Activated CD4-positive, alpha-beta T cell treated with anti-CD3 and anti-CD28 coated beads for 36 hours (primary cell): ENCODE results near the gene PRKRIP1. TPM values are rescaled to one million over a fixed set of nuclear protein-coding genes. Genes with fewer than 3 reads are reported as not detected.
"Not testable (repeated sequence)": the region's sequence is repeated elsewhere in the genome, so short reads cannot be mapped to it uniquely, and the experiment has no call there.

Experiments
- ATAC-seq: fragments of 200-7000 bp; cut with Tn5 transposase; one replicate; pipeline ENCODE4 v1.10.0; 2021; ENCODE audit warnings: mild to moderate bottlenecking, moderate library complexity
- CTCF ChIA-PET: fragments of 350-600 bp; sonication (Branson Sonifier 250); formaldehyde crosslinking; loops from one replicate; lab custom pipeline; 2021; ENCODE audit warnings: antibody characterized with exemption; lab: Charles Lee
- POLR2A ChIA-PET: fragments of 350-600 bp; sonication (Branson Sonifier 250); formaldehyde crosslinking; loops from one replicate; lab custom pipeline; 2021; ENCODE audit warnings: antibody characterized with exemption, inconsistent platforms; lab: Charles Lee
- DNase-seq: peaks from one replicate; pipeline ENCODE4 v3.0.0-alpha.2; 2020
- H3K27ac Mint-ChIP-seq: one replicate; pipeline ENCODE4 v1.8.0; 2021; ENCODE audit warnings: mixed read lengths
- H3K27me3 Mint-ChIP-seq: one replicate; pipeline ENCODE4 v1.8.0; 2021; ENCODE audit warnings: mixed read lengths
- H3K36me3 Mint-ChIP-seq: one replicate; pipeline ENCODE4 v1.8.0; 2021; ENCODE audit warnings: low read depth, mixed read lengths
- H3K4me1 Mint-ChIP-seq: one replicate; pipeline ENCODE4 v1.8.0; 2021; ENCODE audit warnings: mixed read lengths
- H3K4me3 Mint-ChIP-seq: one replicate; pipeline ENCODE4 v1.8.0; 2021; ENCODE audit warnings: mild to moderate bottlenecking, moderate library complexity, mixed read lengths
- H3K9me3 Mint-ChIP-seq: one replicate; pipeline ENCODE4 v1.8.0; 2021; ENCODE audit warnings: low read depth, mixed read lengths
- intact Hi-C, 2 experiments: fragments of 100-400 bp; cut with DNase I in 1 of 2; cut with micrococcal nuclease in 1 of 2; formaldehyde crosslinking; loops; one replicate each; pipeline versions ENCODE4 v1.14.2 to v1.15.1; 2022 to 2024; cut with DNase I, micrococcal nuclease
- total RNA-seq, 2 experiments: library from RNA; stranded (reverse); gene quantifications; one replicate each; pipeline ENCODE4 v1.2.3, GENCODE V29; 2021

Gene PRKRIP1, protein sequence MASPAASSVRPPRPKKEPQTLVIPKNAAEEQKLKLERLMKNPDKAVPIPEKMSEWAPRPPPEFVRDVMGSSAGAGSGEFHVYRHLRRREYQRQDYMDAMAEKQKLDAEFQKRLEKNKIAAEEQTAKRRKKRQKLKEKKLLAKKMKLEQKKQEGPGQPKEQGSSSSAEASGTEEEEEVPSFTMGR
- 10 to 100 TPM; 26.2 to 31.4 TPM for total RNA-seq

DNA sequence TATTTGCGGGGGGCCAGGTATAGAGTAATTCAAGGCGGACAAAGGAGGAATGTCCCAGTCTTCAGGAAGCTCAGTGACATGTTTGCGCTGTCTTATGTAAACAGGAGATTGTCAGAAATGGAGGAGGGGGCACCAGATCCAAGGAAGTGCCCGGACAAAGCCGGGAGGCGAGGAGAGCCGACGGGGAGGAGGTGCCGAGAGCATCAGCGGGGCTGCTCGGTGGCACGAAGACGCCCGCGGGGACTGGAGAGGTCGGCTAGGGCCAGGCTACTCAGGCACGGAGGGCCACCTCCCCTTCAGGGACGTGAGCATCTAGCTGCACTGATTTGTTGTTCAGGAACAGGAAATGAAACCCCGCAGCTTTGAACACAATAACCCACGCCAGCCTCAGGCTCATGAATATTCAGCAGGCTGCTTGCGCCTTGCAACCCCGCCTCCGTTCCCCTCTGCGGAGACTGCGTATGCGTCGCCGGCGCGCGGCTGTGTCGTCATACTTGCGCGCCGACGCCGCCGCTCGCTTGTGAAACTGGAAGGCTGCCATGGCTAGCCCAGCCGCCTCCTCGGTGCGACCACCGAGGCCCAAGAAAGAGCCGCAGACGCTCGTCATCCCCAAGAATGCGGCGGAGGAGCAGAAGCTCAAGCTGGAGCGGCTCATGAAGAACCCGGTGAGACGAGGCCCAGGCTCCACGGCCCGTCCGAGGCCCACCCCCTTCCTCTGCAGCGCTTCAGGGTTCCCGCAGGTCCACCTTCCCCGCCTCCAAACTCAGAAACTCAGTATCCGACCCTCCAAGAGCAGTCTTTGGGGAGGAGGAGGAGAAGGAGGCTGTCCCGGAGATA, at the start of gene PRKRIP1:
Gene PRKRIP1, plus strand, starts transcription at position 491 of the 837 bp plus-strand sequence. Its CDS starts 49 bp downstream, at position 540.
- H3K9me3 Mint-ChIP-seq: no peaks in the 10 kb centered on the region
- H3K4me1 Mint-ChIP-seq: peaks cover 19% of the 10 kb centered on the region
- peak within 1 kb of the TSS; percentile 93 for H3K4me3 Mint-ChIP-seq
- intact Hi-C loops: loop anchor here (1.0 to 5.0 kb wide), 6 partner anchors 33 to 109 kb away; partner anchors contain the start of genes ORAI2 (in 2 of the 2), ALKBH4 (in 1 of the 2), LRWD1 (in 1 of the 2) and SH2B2 (in 1 of the 2)
- POLR2A ChIA-PET: interaction anchor here (0.8 to 1.6 kb wide), 3 partner anchors 9 to 33 kb away, joined by 3 to 12 read pairs (median 4); no protein-coding TSS in a partner anchor
- CTCF ChIA-PET: interaction anchor here (0.7 to 1.6 kb wide), 7 partner anchors 10 to 554 kb away, joined by 3 to 6 read pairs (median 3); no protein-coding TSS in a partner anchor
- H3K27me3 Mint-ChIP-seq: no peaks in the 10 kb centered on the region
- ATAC-seq (peak; percentile 97), DNase-seq (peak; percentile 91)
- H3K36me3 Mint-ChIP-seq: peaks cover 41% of the 10 kb centered on the region
- peak within 1 kb of the TSS; percentile 93 for H3K27ac Mint-ChIP-seq

DNA sequence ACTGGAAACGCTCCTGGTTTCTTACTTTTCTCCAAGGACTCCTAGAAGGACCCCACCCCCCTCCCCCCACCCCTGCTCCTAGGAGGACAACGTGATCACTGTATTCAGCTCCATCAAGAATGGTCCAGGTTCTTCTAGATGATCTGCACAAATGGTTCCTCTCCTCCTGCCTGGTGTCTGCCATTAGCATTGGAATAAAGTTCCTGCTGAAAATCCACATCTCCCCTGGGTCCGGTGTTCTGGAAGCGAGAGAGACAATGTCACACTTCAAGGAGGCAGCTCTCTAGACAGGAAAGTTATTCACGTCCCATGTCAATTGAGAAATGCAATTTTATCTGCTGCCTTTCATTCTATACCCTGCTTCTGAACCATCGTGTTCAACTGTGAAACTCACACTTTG, 49.2 kb upstream of the PRKRIP1 start:
- DNase-seq, H3K4me3 Mint-ChIP-seq, CTCF ChIA-PET, H3K36me3 Mint-ChIP-seq, H3K27ac Mint-ChIP-seq, intact Hi-C loops, POLR2A ChIA-PET, ATAC-seq, H3K9me3 Mint-ChIP-seq, H3K27me3 Mint-ChIP-seq, H3K4me1 Mint-ChIP-seq: not testable (repeated sequence)

DNA sequence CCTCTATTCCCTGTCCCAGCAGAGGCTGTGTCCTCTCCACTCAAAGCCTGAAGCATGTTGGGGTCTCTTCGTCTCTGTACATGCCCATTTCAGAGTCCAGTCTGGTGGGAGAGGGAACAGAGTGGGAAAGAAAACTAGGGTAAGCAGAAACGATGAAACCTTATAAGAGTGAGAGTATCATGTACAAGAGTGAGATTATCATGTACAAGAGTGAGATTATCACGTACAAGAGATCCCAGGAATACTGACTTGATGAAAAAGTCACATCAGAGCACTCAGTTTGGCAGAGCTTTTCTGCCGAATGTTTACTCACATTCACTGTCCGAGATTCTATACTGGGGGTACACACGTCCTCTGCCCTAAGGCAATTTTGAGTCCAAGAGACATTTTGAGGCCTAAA, 39.8 kb upstream of the PRKRIP1 start, which contains the start of gene SPDYE6:
Gene SPDYE6, minus strand, starts transcription at position 101 of the 400 bp plus-strand sequence. CDS start 421 bp downstream, outside the sequence.
- ATAC-seq, POLR2A ChIA-PET, H3K36me3 Mint-ChIP-seq, H3K27me3 Mint-ChIP-seq, DNase-seq, CTCF ChIA-PET, H3K4me3 Mint-ChIP-seq, H3K9me3 Mint-ChIP-seq, intact Hi-C loops, H3K4me1 Mint-ChIP-seq, H3K27ac Mint-ChIP-seq: not testable (repeated sequence)

DNA sequence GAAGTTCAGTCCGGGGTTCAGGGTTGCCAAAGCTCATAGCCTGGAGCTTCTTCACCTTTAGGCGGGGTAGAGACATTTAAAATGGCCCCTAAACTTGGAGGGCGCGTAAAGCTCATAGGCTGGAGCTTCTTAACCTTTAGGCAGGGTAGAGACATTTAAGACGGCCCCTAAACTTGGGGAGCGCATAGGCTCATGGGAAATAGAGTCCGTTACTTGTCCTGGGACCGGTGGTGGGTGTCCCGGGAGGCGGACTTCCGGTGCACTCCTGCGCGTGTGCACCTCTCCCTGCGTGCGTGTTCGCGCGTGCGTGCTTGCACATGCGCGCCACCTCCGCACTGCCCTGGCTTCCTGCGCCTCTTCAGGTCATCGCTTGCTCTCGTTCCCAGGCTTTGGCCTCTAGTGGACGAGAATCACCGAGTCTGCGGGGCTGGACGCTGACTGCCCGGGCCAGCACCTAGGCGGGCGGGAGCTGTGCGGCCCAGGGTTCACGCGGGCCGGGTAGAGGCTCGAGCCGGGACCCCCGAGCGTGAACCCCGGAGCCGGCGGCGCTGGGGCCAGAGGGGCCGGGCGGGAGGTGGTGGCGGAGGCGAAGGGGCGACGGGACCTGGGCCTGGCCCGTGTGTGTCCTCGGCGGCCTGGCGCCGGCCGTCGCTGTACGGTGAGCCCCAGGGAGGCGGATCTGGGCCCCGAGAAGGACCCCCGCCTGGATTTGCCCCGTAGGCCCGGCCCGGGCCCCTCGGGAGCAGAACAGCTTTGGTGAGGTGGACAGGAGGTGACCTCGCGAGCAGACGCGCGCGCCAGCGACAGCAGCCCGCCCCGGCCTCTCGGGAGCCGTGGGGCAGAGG, 32.4 kb upstream of the PRKRIP1 start:
- ChIA-PET POLR2A (interaction anchor here (0.6 to 0.7 kb wide), 4 partner anchors 22 to 1728 kb away, joined by 3 to 4 read pairs (median 3); partner anchors contain the start of gene PRKRIP1), CTCF (interaction anchor here (0.7 to 1.0 kb wide), 2 partner anchors 27 to 90 kb away, joined by 3 to 4 read pairs; no protein-coding TSS in a partner anchor)
- ATAC-seq (peak; percentile 99), DNase-seq (peak; percentile 96)
- peaks cover 18% of the 10 kb centered on the region for H3K4me1 Mint-ChIP-seq
- peak overlapping the region; percentile 88 for H3K4me3 Mint-ChIP-seq
- peak overlapping the region; percentile 88 for H3K27ac Mint-ChIP-seq
- intact Hi-C loops: loop anchor here (1.0 to 5.0 kb wide), 5 partner anchors 33 to 546 kb away; partner anchors contain the start of genes PRKRIP1 (in 2 of the 2), CUX1 (in 1 of the 2), ORAI2 (in 1 of the 2) and SH2B2 (in 1 of the 2)
- peaks cover 27% of the 10 kb centered on the region for H3K36me3 Mint-ChIP-seq
- not testable (repeated sequence) for H3K27me3 Mint-ChIP-seq, H3K9me3 Mint-ChIP-seq

DNA sequence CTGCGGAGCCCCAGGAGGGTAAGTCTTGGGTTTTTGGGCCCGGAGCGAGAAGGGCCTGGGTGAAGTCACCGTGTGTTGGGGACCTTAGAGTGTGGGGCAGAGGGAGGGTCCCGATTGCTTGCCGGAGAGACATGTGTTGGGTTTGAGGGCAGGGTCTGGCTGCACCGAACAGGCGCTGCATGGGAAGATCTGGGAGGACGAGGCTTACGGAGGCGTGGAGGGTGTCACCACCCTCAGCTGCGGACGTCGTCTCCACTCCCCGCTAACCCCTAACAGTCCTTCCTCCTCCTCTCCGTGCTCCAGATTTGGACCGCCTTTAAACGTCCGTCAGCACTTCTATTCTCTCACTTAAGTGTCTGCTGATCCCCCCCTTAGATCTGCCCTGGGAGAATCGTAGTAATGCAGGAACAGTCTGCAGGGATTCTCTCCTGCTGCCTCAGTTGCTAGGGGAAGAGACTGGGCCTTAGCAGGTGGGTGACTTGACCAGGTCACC, 31.7 kb upstream of the PRKRIP1 start:
- intact Hi-C loops: loop anchor here in 1 of 2 experiments (5.0 kb wide), 1 partner anchor 547 kb away; the partner anchor contains the start of gene CUX1

DNA sequence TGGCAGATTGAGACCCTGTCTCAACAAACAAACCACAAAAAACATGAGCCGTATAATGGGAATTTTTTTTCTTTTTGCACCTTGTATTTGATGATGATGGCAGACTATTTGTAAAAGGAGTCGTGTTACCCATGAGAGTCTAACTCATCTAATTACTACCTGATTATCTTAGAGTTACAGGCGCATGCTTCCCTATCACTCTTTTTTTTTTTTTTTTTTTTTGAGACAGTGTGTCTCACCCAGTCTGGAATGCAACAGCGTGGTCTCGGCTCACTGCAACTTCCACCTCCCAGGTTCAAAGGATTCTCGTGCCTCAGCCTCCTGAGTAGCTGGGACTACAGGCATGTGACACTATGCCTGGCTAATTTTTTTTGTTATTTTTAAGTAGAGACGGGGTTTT, 30.8 kb upstream of the PRKRIP1 start:
- H3K9me3 Mint-ChIP-seq, DNase-seq, POLR2A ChIA-PET, CTCF ChIA-PET, H3K27ac Mint-ChIP-seq, intact Hi-C loops, ATAC-seq, H3K27me3 Mint-ChIP-seq: not testable (repeated sequence)
- H3K36me3 Mint-ChIP-seq: peaks cover 34% of the 10 kb centered on the region
- peaks cover 20% of the 10 kb centered on the region for H3K4me1 Mint-ChIP-seq
- peak overlapping the region; percentile 88 for H3K4me3 Mint-ChIP-seq

More for the DNA sequence above, 31.7 kb upstream of the PRKRIP1 start:
- peak; percentile 17 for DNase-seq
- H3K9me3 Mint-ChIP-seq, H3K27me3 Mint-ChIP-seq, ATAC-seq, POLR2A ChIA-PET, CTCF ChIA-PET: not testable (repeated sequence)
- Mint-ChIP-seq H3K36me3 (peaks cover 27% of the 10 kb centered on the region), H3K4me3 (peak overlapping the region; percentile 88), H3K4me1 (peaks cover 18% of the 10 kb centered on the region), H3K27ac (peak overlapping the region; percentile 88)

DNA sequence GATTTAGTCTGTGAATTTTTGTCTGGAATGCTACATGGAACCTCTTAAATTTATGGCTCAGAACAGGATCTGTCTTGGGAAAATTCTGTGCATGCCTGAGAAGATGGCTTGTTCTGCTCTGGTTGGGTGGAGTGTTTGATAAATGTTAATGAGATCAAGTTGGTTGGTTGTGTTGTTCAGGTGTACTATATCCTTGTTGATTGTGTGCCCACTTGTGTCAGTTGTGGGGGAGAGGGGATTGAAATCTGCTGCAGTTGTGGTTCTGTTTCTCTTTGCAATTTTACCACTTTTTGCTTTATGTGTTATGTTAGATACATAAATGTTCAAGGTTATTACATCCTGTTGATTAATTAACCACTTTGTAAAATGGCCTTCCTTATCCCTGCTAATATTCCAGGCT, 26.1 kb upstream of the PRKRIP1 start:
- H3K27ac Mint-ChIP-seq, H3K9me3 Mint-ChIP-seq, intact Hi-C loops, H3K4me3 Mint-ChIP-seq, DNase-seq, ATAC-seq, H3K27me3 Mint-ChIP-seq, POLR2A ChIA-PET, CTCF ChIA-PET: not testable (repeated sequence)
- Mint-ChIP-seq H3K36me3 (peaks cover 50% of the 10 kb centered on the region), H3K4me1 (peaks cover 24% of the 10 kb centered on the region)

DNA sequence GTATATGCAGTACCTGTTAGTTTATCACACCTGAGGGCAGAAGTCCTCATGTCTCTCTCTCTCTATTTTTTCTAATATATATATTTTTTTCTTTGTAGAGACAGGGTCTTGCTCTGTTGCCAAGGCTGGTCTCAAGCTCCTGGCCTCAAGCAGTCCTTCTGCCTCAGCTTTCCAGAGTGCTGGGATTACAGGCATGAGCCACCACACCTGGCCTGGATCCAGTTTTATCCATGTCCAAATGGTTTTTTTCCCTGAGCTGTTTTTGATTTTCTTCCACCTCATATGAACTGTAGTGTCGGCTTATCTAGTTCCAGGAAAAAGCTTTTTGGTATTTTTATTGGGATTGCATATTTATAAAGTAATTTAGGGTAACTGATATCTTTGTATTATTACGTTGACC, 23.4 kb upstream of the PRKRIP1 start:
- Mint-ChIP-seq H3K4me1 (peaks cover 20% of the 10 kb centered on the region), H3K36me3 (peaks cover 44% of the 10 kb centered on the region)
- CTCF ChIA-PET, H3K27me3 Mint-ChIP-seq, ATAC-seq, H3K9me3 Mint-ChIP-seq, DNase-seq, POLR2A ChIA-PET, H3K4me3 Mint-ChIP-seq, intact Hi-C loops, H3K27ac Mint-ChIP-seq: not testable (repeated sequence)

DNA sequence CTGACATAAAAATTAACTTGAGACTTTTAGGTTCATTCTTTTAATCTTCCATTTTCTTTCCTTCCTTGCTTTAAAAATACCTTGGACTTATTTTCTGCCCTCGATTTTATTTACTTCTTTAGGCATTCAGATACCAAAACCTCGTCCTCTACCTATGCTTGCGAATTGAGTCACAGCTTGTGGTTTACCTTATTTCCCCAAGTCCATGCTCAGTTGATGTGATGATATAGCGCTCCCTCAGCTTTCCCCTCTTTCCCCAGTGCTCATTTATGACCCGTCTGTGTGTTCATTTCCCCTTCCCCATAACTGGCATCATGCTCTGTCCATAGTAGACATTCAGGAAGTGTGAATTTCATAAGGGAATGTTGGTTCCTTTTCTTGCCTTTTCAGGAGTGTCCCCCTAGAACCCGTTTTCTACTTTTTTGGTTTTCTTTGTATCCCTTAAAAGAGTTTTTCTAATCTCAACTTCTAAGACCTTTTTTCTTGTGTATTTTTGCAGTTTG, 19.1 kb upstream of the PRKRIP1 start:
- POLR2A ChIA-PET: no interaction called here
- H3K4me1 Mint-ChIP-seq: peaks cover 8% of the 10 kb centered on the region
- peaks cover 41% of the 10 kb centered on the region for H3K36me3 Mint-ChIP-seq
- no peaks in the 10 kb centered on the region for H3K9me3 Mint-ChIP-seq
- H3K27me3 Mint-ChIP-seq: no peaks in the 10 kb centered on the region
- no peak for ATAC-seq
- H3K4me3 Mint-ChIP-seq: no peak overlapping the region
- H3K27ac Mint-ChIP-seq: peak overlapping the region; percentile 70
- no peak for DNase-seq
- intact Hi-C loops: no loop called here
- CTCF ChIA-PET: no interaction called here

DNA sequence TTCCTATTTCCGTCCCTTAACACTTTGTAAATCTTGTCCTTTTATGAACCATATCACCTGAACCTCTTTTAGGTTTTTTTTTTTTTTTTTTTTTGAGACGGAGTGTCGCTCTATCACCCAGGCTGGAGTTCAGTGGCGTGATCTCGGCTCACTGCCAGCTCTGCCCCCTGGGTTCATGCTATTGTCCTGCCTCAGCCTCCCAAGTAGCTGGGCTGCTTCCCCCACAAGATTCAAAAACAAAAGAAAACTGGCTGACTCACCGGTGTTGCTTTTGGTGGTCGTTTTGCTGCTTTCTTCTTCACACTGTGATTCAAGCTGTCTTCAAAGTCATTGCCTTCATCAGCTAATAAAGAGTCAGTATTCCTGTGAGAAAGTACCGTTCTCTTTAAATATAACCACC, 15.3 kb upstream of the PRKRIP1 start:
- H3K36me3 Mint-ChIP-seq: peaks cover 46% of the 10 kb centered on the region
- intact Hi-C loops, H3K4me1 Mint-ChIP-seq: not testable (repeated sequence)

More for the DNA sequence above, 15.3 kb upstream of the PRKRIP1 start:
- H3K27ac Mint-ChIP-seq, H3K9me3 Mint-ChIP-seq, POLR2A ChIA-PET, ATAC-seq, H3K27me3 Mint-ChIP-seq, DNase-seq, H3K4me3 Mint-ChIP-seq: not testable (repeated sequence)
- CTCF ChIA-PET: interaction anchor here (0.6 to 2.4 kb wide), 2 partner anchors 11 to 24 kb away, joined by 3 to 8 read pairs; no protein-coding TSS in a partner anchor
